ENCODE results near the gene FRMD1.

FRMD1 gene

DNA sequence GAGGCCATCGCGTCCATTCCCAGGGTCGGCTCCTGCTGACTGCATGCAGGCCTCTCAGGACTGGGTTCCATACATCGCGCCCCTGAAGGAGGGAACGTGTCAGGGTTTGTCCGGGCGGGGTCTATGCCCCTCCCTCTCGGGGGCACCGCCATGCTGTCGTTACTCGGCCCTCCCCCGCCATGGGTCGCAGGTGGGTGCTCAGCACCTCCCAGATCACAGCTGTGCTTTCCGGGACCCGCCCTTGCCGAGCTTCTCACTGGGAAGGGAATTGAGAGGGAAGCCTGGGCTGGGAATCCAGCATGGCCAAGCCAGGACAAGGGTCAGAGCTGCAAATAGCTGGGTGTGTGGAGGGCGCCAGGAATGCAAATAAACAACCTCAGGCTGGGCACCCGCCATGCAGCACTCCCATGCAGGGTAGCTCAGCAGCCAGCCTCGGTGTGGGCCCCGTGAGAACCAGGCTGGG is at the start of gene FRMD1:
Gene FRMD1, minus strand, starts transcription at position 270 of the 463 bp plus-strand sequence. Its CDS starts 118 bp downstream, at position 152.
- DNase-seq, result no peak

DNA sequence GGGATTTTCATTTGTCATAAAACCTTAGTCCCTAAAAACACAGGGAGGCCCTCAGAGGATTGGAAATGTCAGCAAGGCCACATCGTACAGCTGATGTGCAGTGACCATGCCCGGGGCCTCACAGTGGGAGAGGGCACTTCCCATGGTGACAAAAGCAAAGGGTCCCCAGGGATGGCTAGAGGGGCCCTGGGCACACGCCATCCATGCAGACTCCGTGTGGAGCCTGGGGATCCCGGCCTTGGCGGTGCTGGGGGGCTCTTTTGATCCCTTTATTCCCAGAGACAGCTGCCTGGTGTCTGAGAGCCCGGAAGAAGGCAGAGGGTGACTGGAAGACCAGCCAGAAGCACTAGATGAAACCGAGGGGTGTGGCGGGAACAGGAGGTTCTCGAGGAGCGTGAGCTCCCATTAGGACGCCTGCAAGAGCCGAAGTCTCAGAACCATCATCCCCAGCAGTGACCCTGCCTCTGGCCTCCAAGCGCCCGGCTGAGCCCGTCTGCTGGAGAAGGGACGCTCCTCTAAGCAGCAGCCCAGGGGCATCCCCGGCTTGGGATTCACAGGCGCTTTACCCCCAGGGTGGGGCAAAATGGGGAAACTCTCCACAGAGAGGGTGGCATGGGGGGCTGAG is 49.1 kb upstream of the FRMD1 start:
- no peak for DNase-seq

DNA sequence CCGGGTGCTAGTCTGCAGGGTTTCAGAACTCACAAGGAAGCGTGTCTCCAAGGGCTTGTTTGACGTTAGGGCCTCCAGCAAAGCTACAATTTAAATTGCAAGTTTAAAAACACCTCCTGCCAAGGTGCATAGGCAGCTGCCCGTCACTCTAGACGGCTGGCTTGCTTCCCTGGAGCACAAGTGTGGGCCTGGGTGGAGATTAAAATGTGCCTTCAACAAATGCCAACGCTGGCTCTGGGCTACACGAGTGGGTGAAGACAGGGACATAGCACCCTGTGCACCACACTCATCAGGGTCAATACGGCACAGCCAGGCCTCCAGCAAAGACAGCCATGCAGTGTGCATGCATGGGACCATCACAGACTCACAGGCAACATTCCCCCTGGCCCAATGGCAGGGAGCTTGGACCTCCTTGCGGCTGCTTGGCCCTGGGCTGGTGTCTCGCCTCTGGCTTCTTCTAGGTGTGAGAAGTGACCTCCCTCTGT is 48.4 kb upstream of the FRMD1 start:
- DNase-seq, result no peak

DNA sequence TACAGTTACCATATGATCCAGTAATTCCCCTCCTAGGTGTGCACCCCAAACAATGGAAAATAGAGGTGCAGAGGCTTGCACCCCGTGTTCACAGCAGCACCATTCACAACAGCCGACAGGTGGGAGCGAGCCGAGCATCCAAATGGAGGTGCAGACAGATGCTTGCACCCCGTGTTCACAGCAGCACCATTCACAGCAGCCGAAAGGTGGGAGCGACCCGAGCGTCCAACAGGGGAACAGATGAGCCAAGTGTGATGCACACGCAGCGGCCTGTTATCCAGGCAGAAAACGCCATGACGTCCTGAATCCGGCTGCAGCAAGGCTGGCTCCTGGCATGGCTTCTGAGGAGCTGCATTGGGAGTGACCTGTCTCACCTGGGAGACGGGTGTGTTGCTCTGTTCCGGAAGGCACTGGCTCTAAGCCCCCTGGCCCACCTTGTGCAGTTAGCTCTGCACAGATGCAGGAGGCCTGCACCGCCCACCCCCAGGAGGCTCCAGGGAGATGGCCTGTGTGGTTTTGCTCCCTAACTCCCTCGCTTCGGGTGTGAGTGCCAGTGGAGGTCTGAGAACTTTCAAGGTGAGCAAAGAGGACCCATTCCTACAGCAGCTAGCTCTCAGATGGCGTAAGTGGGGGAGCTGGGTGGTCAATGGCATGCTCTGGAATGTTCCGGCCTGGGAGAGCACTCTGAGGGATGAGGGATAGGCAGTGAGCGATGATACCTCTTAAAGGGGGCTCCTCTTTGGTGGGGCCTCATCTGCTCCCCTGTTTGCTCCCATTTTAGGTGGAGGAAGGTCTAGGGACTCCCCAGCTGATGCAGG is 47.8 kb upstream of the FRMD1 start:
- DNase-seq, result no peak

DNA sequence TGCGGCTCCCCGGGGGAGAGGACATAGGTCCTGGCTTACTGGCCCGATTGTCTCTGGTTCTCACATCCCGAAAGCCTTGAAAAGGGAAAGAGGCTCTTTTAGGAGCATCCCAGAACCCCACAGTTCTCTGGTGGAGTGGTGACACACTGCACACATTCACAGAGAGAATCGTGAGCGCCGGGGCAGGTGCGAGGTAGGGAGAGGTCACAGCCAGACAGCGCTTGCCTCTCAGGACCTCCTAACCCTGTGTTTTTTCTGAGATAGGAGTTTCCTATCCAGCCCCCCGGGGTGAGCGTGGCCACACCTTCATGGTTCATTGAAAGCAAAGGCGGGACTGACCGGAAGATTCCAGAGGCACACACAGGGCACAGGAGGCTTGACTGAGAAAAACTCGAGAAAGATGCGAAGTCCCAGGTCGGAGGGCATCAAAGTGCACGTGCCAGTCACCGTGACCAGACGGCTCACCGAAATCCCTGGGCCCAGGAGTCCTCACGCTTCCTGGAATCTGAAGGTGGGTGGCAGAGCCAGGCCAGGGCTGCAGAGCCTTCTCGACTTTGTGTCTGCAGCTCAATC is 46.5 kb upstream of the FRMD1 start:
- no peak for DNase-seq

DNA sequence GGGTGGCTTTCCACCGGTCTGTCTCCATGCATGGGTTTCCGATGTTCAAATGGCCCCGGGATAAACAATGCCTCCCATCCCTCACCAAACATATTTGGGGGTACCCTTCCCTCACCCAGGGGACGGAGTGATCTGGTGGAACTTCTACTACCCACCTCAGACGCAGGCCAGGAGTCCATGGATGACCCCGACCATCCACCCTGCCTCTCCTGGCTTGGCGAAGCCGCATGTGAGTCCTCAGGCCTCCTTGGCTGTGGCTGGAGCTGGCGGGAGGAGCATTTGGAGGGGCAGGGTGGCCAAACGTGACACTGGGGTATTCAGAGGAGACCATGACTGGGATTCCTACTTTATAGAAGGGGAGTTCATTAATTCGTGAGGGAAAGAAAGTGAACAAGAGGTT is 45.9 kb upstream of the FRMD1 start:
- DNase-seq, result no peak

DNA sequence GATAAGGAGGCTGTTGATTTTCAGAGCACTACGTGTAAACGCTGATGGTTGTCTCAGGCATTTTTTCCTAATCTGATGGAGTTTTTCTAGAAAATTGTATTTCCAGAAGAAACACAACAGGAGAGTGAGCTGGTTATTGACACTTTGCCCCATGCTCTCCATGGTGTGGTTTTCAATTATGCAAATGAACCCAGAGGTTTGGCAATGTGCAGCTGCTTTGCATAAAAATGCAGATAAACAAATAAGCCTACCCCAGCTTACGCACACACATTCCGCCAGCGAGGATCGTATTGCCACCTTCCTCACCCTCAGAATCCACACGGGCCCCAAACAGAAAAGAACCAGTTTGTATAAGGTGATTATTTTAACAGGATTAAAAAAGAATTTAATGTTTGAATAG is 45.1 kb upstream of the FRMD1 start:
- DNase-seq, result no peak

DNA sequence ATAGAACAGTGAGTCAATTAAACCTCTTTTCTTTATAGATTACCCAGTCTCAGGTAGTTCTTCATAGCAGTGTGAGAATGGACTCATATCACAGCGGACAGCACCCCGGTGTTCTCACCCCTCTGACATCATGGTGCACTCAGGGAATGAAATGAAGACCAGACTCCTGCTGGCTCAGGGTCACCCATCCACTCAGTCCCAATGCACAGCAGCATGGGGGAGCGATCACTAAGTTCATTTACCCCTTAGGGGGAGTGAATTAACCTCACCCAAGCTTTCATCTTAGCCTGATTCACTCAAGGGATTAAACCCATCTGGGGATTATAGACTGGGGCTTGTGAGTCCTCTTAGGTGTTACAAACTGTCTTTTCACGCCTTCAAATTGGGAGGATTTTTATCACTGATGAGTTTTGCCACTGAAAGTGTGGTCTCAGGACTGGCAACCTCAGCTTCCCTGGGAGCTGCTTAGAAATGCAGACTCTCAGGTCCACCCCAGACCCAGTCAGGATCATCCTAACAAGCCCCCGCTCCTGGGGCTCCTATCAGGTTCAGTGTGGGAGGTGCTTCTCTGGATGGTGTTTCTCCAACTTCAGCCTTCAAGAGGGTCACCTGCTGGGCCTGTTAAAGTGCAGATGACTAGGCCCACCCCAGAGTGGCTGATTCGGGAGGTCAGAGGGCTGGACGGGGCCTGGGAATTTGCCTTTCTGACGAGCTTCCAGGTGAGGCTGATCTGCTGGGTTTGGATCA is 44.3 kb upstream of the FRMD1 start:
- no peak for DNase-seq

DNA sequence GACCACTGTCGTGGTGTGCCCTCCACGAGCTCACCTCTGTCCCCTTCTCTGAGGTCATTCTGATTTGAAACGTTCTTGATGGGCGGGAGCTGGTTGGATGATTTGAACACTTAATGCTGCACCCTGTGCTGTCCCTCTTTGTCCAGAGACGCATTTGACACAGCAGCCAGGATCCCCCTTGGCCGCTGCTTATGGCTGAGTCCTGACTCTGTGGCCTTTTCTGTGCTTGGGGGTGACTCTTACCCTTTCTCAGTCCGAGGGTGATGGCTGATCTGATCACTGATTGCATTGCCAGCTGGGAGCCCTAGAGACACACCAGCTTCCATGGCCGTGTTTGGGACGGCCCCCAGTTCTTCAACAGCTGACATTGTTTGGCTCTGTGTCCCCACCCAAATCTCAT is 43.5 kb upstream of the FRMD1 start:
- no peak for DNase-seq

DNA sequence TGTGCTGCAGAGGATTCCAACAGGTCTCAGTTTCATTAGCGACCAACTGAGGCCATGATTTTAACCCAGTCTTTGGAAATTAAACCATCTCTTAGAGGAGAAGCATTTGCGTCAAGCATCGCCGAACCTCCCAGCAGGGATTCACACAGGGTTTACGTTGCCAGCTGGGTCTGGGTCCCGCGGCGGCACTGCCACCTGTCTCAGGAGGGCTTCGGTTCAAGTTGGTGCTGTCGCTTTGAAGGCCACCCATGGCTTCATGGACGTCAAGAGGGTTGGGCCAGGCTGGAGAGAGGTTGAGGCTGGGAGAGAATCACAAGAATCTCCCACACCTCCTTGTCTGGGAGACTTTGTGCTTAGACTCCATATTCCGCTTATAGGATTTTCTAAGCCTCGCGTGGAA is 43.0 kb upstream of the FRMD1 start:
- DNase-seq, result no peak

DNA sequence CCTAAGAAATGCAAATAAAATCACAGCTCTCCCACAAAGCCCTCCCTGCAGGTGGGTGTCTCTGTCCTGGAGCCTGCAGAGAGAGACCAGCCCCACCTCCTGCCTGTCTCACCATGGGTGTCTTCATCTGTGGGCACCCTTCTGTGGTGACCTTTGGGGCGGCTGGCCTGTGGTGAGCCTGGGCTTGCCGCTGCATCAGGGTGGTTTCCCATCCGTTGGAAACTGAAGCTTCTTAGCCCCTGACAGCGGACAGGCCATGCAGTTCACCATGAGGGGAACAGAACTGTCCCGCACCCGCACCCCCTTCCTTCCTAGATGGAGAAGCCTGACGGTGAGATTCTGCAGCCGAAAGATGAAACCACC is 42.3 kb upstream of the FRMD1 start:
- no peak for DNase-seq

DNA sequence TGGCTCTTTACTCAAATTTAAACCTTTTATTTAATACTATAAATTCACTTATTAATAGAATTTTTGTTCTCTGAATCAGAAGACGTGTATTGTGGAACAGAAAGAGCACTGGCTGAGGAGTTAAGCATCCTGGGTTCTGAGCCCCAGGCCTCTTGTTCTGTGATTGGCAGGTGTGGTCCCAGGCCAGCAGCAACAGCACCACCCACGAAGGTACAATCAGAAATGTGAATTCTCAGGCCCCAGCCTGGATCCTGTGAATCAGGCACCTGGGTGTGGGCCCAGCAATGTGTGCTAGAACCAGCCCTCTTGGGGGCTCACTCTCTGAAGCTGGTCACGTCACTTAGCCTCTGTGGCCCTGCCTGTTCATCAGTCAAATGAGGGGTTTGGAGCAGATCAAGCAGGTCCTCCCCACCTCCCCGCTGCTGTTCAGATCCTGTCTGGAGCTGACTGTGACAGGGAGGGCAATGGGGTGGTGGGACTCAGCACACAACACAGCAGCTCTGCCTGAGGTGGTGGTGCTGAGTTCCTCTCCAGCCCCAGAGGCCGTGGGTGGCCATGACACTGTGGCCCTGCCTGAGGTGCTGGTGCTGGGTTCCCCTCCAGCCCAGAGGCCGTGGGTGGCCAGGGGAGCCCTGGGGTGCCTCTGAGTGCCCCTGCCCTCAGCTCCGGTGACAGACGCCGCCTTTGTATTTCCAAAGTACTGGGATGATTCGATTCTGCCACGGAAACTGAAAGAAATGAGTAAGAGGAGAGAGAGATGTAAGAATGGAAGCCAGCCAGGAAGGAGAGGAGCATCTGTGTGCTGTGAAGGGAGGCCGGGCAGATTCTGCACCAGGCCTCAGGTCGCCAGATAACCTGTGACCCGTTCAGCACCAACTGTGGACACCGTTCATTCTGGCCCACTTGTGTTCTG is 41.6 kb upstream of the FRMD1 start:
- DNase-seq, result no peak

DNA sequence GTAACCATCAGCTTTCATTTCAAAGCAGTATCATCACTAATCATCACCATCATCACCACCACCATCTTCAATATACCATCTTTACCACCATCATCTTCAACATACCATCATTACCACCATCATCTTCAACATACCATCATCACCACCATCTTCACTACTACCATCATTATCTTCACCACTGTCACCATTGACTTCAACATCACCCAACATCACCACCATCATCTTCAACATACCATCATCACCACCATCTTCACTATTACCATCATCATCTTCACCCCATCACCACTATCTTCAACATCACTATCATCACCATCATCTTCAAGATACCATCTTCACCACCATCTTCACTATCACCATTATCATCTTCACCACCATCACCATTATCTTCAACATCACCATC is 40.5 kb upstream of the FRMD1 start:
- no peak for DNase-seq

DNA sequence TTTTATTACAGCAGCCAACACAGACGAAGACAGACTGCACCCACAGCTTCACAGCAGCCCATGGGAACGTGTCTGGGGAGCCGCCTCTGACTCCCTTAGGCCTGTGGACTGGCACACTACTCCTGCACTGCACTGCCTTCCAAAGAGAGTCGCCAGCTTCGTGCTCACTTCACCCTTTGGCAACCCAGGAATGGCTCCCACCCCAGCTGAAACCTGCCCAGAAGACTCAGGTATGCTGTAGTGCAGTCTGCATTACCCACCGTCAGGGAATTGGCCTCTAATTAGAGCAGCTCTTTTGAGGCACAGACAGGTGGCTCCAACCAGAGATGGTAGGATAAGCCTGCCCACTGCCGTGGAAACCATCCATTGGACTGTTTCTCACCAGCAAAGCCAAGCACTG is 39.9 kb upstream of the FRMD1 start:
- no peak for DNase-seq

DNA sequence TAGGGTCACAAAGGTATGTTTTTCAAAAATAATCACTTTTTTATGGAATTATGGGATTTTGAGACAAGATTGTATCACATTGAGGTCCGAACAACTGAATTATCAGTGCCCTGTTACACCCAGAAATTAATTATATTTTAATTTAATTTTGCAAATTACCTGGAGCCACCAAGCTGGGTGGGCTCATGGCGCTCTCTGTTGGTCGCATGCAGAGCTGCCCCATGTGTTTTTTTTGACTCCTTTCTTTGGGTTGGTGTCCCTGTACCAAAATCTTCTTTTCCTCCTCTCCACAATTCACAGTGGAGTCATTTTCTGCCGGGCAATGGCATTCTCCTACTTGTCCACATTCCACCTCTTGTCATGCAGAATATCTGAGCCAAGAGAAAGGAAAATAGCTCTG is 38.9 kb upstream of the FRMD1 start:
- no peak for DNase-seq

DNA sequence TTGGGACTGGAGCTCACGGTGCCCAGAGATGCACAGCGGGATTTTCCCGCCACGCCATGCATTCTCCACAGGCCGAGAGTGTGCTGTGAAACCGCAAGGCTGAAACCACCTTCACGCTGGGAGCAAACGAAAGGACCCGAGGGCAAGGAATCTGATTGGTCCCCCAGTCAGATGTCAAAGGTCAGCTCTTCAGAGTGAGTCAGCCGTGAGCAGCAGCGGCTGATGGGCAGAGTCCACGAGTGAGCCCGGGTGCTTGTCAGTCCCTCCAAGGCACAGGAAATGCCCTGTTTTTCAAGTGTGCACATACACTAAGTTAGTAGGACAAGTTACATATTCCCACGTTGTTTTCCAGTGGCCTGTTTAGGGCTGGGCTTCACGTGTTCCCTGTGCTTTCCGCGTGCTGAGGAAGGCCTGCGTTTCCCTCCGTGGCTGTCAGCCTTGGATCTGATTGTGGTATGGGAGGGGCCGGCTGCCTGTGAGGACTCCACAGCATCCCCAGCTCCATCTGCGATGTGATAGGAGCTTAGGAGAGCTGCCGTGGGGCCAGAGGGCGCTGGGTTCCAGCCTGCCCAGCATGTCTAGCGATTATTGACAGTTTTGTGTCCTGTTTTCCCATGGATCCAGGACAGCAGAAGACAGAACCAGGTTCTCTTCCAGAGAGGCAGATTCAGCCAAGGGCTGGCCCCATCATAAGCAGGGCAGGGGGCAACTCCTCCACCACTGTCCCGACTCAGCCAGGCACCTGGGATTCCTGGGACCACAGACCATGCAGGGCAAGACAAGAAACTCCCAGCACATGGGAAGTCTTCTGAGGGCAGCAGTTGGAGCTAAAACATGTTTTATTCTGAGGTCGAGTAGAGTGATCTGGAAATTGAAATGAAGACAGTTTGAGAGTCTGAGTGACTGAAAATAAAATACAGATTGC is 38.2 kb upstream of the FRMD1 start:
- DNase-seq, result no peak

DNA sequence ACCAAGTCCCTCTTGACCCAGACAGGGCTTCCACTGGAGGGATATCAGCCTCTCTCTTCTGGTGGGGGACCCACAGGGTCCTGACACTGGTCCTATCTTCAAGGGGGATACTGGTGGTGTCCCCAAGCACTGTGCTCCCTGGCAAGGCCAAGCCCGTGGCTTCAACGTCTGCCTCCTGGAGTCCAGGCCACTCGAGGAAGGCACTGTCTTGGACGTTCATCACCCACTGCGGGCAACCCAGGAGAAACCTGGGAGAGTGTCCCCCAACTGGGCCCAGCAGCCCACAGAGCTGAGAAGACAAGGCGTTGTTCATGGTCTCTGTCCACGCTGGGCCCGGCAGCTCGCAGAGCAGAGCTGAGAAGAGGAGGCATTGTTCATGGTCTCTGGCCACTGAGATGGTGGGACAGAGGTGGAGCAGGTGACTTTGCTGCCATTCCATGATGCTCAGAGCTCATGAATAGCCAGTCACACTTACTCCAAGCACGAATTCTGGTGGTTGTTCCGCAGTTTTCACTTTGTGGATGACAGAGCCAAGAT is 37.5 kb upstream of the FRMD1 start:
- no peak for DNase-seq

DNA sequence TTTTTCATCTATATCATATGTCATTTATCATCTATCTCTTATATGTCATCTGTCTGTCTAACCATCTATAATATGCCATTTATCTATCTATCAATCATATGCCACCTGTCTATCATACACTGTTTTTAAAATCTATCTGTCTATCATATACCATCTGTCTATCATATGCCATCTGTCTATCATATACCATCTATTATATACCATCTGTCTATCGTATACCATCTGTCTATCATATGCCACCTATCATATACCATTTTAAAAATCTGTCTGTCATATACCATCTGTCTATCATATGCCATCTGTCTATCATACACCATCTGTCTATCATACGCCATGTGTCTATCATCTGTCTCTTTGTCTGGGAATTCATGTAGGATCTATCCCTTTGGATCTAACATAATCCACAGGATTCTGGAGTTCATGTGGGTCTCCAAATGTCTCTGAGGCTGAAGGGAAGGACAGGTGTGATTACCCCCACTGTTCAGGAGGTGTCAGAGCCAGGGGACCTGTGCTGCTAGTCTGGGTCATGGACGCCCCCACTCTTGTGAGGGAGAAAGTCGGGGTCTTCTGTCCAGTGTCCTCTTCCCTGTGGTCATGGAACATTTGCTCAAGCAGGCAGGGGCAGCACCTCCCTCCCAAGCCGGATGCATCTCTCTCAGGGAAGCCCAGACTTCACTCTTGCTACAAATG is 36.9 kb upstream of the FRMD1 start:
- DNase-seq, result peak; percentile 17

DNA sequence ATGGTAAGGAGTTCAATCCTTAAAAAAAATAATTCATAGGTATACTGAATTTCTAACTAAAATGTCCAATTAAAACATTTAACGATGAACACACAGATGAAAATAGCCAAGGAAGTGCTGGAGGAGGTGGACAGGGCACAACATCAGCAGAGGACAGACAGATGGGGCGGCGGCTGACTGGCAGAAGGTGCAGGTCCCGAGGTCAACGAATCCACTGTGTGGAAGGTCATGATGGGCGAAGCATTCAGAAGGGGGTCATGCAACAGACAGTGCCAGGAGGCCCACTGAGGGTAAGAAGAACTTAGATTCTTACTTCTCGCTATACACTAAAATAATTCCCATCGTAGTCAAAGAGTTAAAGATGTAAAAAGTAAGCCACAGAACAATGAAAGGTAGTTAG is 34.2 kb upstream of the FRMD1 start:
- no peak for DNase-seq

DNA sequence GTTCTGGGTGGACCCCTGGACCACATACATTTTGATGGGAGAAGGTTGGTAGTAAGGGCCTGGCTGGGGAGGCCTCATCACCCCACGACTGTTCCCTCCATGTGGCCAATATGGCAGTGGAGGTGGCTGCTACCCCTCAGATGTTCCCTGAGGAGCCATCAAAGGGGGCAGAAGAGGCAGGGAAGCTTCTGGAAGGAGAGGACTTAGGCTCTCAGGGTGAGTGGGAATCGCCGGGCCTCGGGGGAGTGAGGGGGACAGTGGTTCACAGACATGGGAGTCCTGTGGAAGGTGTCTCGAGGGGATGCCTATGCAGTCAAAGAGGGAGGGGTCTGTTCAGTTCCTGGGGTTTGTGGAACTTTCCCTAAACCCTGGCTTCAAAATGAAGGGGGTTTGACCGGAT is 32.9 kb upstream of the FRMD1 start:
- no peak for DNase-seq

Data from NCI-H2171 treated with DMSO at 0.1 percent for 48 hours (cell line).